Mesendoderm (in vitro differentiated cells): Measurements from ENCODE around the gene DNAH8.

Source experiments
- DNase-seq: peaks from one replicate; pipeline ENCODE4 v3.0.0; 2013
- H2AK5ac ChIP-seq: 2 replicates; pipeline ENCODE4 v1.6.1; 2013; ENCODE audit warnings: low read length, inconsistent platforms
- H2BK120ac ChIP-seq: 2 replicates; pipeline ENCODE4 v1.6.1; 2013; ENCODE audit warnings: low read depth, mild to moderate bottlenecking, low read length, moderate library complexity, mixed read lengths
- H2BK15ac ChIP-seq: replicated peaks from 2 replicates; pipeline ENCODE4 v1.6.1; 2013; ENCODE audit warnings: low read depth, mild to moderate bottlenecking, moderate library complexity
- H2BK5ac ChIP-seq: 2 replicates; pipeline ENCODE4 v1.6.1; 2013; ENCODE audit warnings: low read length, inconsistent platforms
- H3K18ac ChIP-seq: 2 replicates; pipeline ENCODE4 v1.6.1; 2013; ENCODE audit warnings: mild to moderate bottlenecking, low read length, mixed read lengths
- H3K23ac ChIP-seq: one replicate; pipeline ENCODE4 v1.6.1; 2013; ENCODE audit warnings: low read length
- H3K27ac ChIP-seq: 2 replicates; pipeline ENCODE4 v1.5.1; 2013; ENCODE audit warnings: low read depth, mild to moderate bottlenecking, inconsistent platforms, low read length, moderate library complexity
- H3K27me3 ChIP-seq: 2 replicates; pipeline ENCODE4 v1.6.1; 2013; ENCODE audit warnings: low read length, control low read depth, mild to moderate bottlenecking, inconsistent platforms; ENCODE audit not compliant: insufficient read depth, poor library complexity
- H3K36me3 ChIP-seq: 2 replicates; pipeline ENCODE4 v1.6.1; 2013; ENCODE audit warnings: low read length, inconsistent platforms; ENCODE audit not compliant: control insufficient read depth, insufficient read depth
- H3K4ac ChIP-seq: one replicate; pipeline ENCODE4 v1.6.1; 2013; ENCODE audit warnings: low read depth, mild to moderate bottlenecking, low read length, moderate library complexity
- H3K4me1 ChIP-seq: 2 replicates; pipeline ENCODE4 v1.6.1; 2013; ENCODE audit warnings: low read depth, low read length, inconsistent platforms; ENCODE audit not compliant: control insufficient read depth
- H3K4me2 ChIP-seq: 2 replicates; pipeline ENCODE4 v1.6.1; 2013; ENCODE audit warnings: low read length
- H3K4me3 ChIP-seq: 2 replicates; pipeline ENCODE4 v1.5.1; 2013; ENCODE audit warnings: mild to moderate bottlenecking, low read length
- H3K56ac ChIP-seq: one replicate; pipeline ENCODE4 v1.6.1; 2013; ENCODE audit warnings: low read length
- H3K79me1 ChIP-seq: 2 replicates; pipeline ENCODE4 v1.6.1; 2013; ENCODE audit warnings: low read length, inconsistent platforms
- H3K79me2 ChIP-seq: 2 replicates; pipeline ENCODE4 v1.6.1; 2013; ENCODE audit warnings: mild to moderate bottlenecking, low read length; ENCODE audit not compliant: control insufficient read depth, insufficient read depth
- H3K9ac ChIP-seq: 2 replicates; pipeline ENCODE4 v1.6.1; 2013; ENCODE audit warnings: low read length, inconsistent platforms
- H4K5ac ChIP-seq: one replicate; pipeline ENCODE4 v1.6.1; 2013; ENCODE audit warnings: low read length
- H4K8ac ChIP-seq: one replicate; pipeline ENCODE4 v1.6.1; 2013; ENCODE audit warnings: low read depth, mild to moderate bottlenecking, control low read depth, low read length, moderate library complexity
- WGBS: extraction: QIAGEN DNeasy Blood & Tissue Kit; methylation state at CpG from one replicate; pipeline ENCODE4 v1.1.7; 2013; ENCODE audit warnings: low lambda C conversion rate, missing lambda C conversion rate; ENCODE audit not compliant: insufficient coverage; ENCODE audit errors: extremely low coverage; 5-methylcytosine and 5-hydroxymethylcytosine counted together

Gene DNAH8

DNA sequence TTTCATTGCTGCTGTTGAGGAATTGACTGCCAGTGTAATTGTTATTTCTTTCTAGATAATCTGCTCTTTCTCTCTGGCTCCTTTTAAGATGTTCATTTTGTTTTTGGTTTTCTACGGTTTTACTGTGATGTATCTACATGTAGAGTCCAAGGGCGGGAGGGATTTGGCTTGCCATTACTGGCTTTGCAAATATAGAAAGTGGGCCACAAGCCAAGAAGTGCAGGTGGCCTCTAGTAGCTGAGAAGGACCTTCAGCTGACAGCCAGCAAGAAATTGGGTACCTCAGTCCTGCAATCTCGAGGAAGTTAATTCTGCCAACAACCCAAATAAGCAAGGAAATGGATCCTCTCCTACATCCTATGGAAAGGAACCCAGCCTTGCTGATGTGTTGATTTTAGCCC, 290.7 kb downstream of the DNAH8 start:
- Histone ChIP-seq H3K4ac (no peak overlapping the region), H3K36me3 (no peaks in the 10 kb centered on the region), H3K9ac (no peak overlapping the region), H3K4me1 (peaks cover 4% of the 10 kb centered on the region), H3K56ac (no peak overlapping the region), H4K8ac (no peak overlapping the region), H3K4me3 (no peak overlapping the region), H3K23ac (no peak overlapping the region), H3K79me2 (no peaks in the 10 kb centered on the region), H3K18ac (no peak overlapping the region), H2BK5ac (no peak overlapping the region), H3K79me1 (no peaks in the 10 kb centered on the region), H2BK15ac (no peak overlapping the region), H3K27ac (no peak overlapping the region), H2BK120ac (no peak overlapping the region), H2AK5ac (no peak overlapping the region), H4K5ac (no peak overlapping the region), H3K27me3 (no peaks in the 10 kb centered on the region), H3K4me2 (no peak overlapping the region)
- no peak for DNase-seq
- no CpG with 5 or more reads among the region's 3 CpGs for WGBS

DNA sequence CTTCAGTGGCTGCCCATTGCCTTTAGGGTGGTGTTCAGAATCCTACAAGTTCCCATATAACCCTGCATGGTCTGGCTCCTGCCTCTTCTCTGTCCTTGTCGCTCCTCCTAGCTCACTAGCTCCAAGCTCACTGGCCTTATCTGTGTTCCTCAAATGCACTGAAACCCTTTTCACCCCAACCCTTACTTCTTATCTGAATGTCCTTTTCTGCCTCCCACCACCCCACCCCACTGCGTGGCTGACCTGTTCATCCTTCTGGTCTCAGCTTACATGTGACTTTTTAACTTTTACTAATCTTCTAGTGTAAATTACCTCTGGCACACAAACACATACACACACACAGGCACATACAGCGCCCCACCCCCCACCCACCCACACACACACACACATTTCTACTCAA, 292.5 kb downstream of the DNAH8 start:
- no peak overlapping the region for H3K4me2 ChIP-seq
- no peak overlapping the region for H3K4me3 ChIP-seq
- no peaks in the 10 kb centered on the region for H3K79me2 ChIP-seq
- H2BK5ac ChIP-seq: no peak overlapping the region
- H3K18ac ChIP-seq: no peak overlapping the region
- WGBS: no CpG with 5 or more reads among the region's 3 CpGs
- no peaks in the 10 kb centered on the region for H3K79me1 ChIP-seq
- no peak overlapping the region for H3K27ac ChIP-seq
- no peaks in the 10 kb centered on the region for H3K36me3 ChIP-seq
- H2AK5ac ChIP-seq: no peak overlapping the region
- no peak overlapping the region for H3K9ac ChIP-seq
- peaks cover 4% of the 10 kb centered on the region for H3K4me1 ChIP-seq
- no peak overlapping the region for H3K4ac ChIP-seq
- H2BK15ac ChIP-seq: no peak overlapping the region
- H3K27me3 ChIP-seq: no peaks in the 10 kb centered on the region
- no peak overlapping the region for H3K56ac ChIP-seq
- H4K5ac ChIP-seq: no peak overlapping the region
- H4K8ac ChIP-seq: no peak overlapping the region
- no peak overlapping the region for H3K23ac ChIP-seq
- no peak overlapping the region for H2BK120ac ChIP-seq
- DNase-seq: no peak

DNA sequence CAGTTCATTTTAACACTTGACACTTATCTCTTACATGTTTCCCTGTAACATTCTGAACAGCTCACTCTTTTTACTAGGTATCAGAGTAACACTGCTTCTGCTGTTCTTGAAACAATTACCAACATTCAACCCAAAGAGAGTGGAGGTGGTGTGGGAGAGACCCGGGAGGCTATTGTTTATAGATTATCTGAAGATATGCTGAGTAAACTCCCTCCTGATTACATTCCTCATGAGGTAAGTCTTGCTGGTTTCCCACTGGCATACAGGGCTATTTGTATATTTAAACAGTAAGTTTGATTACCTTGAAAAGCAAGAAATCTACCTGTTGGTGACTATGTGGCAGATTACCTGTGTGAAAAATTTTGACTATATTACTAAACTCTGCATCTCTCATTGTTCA, 293.6 kb downstream of the DNAH8 start:
- Histone ChIP-seq H3K79me1 (no peaks in the 10 kb centered on the region), H4K5ac (no peak overlapping the region), H3K79me2 (no peaks in the 10 kb centered on the region), H3K4me1 (peaks cover 4% of the 10 kb centered on the region), H3K27ac (no peak overlapping the region), H2AK5ac (no peak overlapping the region), H3K23ac (no peak overlapping the region), H3K36me3 (no peaks in the 10 kb centered on the region), H2BK120ac (no peak overlapping the region), H2BK5ac (no peak overlapping the region), H2BK15ac (no peak overlapping the region), H3K27me3 (no peaks in the 10 kb centered on the region), H3K9ac (no peak overlapping the region), H3K4me3 (no peak overlapping the region), H3K4me2 (no peak overlapping the region), H3K4ac (no peak overlapping the region), H4K8ac (no peak overlapping the region), H3K56ac (no peak overlapping the region), H3K18ac (no peak overlapping the region)
- WGBS: no CpG with 5 or more reads among the region's 1 CpG
- peak; percentile 89 for DNase-seq

DNA sequence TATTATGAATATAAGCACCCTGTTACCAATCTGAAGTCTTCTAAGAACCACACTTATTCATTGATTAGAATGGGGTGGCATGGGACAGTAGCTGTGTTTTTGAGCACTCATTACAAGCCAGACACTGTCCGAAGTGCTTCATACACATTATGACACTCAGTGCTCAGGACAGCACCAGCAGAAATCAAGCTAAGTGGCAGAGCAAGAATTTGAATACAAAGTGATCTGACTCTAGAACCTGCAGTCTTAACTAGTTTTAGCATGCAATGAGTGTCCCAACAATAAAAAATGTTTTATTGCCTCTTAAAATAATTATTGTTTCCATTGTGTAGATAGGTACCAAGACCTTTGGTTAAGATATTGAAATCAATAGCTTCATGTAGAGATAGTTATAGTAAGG, 294.4 kb downstream of the DNAH8 start:
- H3K4me2 ChIP-seq: no peak overlapping the region
- DNase-seq: no peak

DNA sequence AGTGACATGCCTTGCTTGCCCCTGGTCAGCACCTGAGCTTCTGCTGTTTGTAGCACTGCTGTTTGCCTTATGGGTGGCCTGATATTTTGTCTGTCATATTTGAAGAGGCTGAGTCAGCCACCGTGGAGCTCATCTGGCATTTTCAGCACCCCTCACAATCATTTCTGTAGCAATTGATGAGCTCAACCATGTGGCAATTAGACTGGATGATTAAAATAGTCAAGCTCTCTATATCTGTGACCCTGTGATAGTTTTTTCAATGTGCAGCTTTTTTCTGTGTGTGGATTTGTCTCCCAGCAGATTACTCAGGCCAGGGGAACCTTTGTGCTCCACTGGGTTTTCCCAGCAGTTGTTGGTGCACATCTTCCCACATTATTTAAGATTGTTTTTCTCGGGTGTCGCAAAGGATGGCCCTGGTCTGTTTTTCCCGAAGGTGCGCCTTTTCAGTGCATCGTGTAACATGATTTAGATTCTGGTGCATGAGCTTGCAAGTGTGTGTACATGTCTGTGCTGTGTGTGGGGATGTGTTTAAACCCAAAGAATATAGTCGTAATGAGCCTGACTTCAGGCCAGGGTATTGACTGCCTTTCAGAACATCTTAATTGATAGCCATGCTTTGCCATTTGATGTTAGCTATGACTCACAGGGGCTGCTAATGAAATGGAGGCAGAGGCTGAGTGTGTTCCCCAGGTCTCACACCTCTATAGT, 301.9 kb downstream of the DNAH8 start:
- H3K4ac ChIP-seq: no peak overlapping the region
- H3K79me2 ChIP-seq: no peaks in the 10 kb centered on the region
- no CpG with 5 or more reads among the region's 7 CpGs for WGBS

More for the DNA sequence above, 294.4 kb downstream of the DNAH8 start:
- no CpG with 5 or more reads among the region's 1 CpG for WGBS
- no peaks in the 10 kb centered on the region for H3K27me3 ChIP-seq
- no peak overlapping the region for H3K23ac ChIP-seq
- H4K8ac ChIP-seq: no peak overlapping the region
- no peaks in the 10 kb centered on the region for H3K36me3 ChIP-seq
- H3K56ac ChIP-seq: no peak overlapping the region
- no peak overlapping the region for H2BK5ac ChIP-seq
- no peak overlapping the region for H3K4me3 ChIP-seq
- H3K4me1 ChIP-seq: peaks cover 4% of the 10 kb centered on the region
- no peaks in the 10 kb centered on the region for H3K79me1 ChIP-seq
- H4K5ac ChIP-seq: no peak overlapping the region
- no peak overlapping the region for H3K27ac ChIP-seq
- no peak overlapping the region for H3K9ac ChIP-seq
- H3K4ac ChIP-seq: no peak overlapping the region
- H3K79me2 ChIP-seq: no peaks in the 10 kb centered on the region
- H2AK5ac ChIP-seq: no peak overlapping the region
- no peak overlapping the region for H2BK15ac ChIP-seq
- H3K18ac ChIP-seq: no peak overlapping the region
- no peak overlapping the region for H2BK120ac ChIP-seq

DNA sequence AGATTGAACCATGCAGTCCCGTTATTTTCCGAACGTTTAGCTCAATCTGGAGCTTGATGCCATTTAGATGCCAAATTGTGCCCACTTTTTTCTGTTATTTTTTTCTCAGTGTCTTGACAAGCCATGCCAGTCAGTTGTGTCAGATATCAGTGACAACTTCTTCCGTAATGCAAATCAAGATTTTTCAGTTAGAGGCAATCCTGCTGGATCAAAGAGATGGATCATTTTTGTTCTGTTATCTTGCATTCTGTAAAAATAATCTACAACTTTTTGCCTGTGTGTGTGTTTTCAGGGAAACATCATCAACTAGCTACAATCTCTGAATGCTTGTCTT, 302.4 kb downstream of the DNAH8 start:
- Histone ChIP-seq H2BK120ac (no peak overlapping the region), H3K56ac (no peak overlapping the region), H3K4me2 (no peak overlapping the region), H4K8ac (no peak overlapping the region), H3K9ac (no peak overlapping the region), H3K23ac (no peak overlapping the region), H3K4me3 (no peak overlapping the region), H2BK5ac (no peak overlapping the region), H4K5ac (no peak overlapping the region), H3K79me1 (no peaks in the 10 kb centered on the region), H3K79me2 (no peaks in the 10 kb centered on the region), H3K4ac (no peak overlapping the region), H2AK5ac (no peak overlapping the region), H3K18ac (no peak overlapping the region), H3K27me3 (no peaks in the 10 kb centered on the region), H3K27ac (no peak overlapping the region), H2BK15ac (no peak overlapping the region), H3K36me3 (no peaks in the 10 kb centered on the region), H3K4me1 (no peaks in the 10 kb centered on the region)
- DNase-seq: no peak
- WGBS: no CpG with 5 or more reads among the region's 4 CpGs

More for the DNA sequence above, 301.9 kb downstream of the DNAH8 start:
- no peak overlapping the region for H3K4me2 ChIP-seq
- H3K56ac ChIP-seq: no peak overlapping the region
- no peaks in the 10 kb centered on the region for H3K27me3 ChIP-seq
- no peak overlapping the region for H4K5ac ChIP-seq
- H3K18ac ChIP-seq: no peak overlapping the region
- H3K4me3 ChIP-seq: no peak overlapping the region
- no peak for DNase-seq
- H4K8ac ChIP-seq: no peak overlapping the region
- no peak overlapping the region for H3K23ac ChIP-seq
- H2BK15ac ChIP-seq: no peak overlapping the region
- no peaks in the 10 kb centered on the region for H3K36me3 ChIP-seq
- H3K79me1 ChIP-seq: no peaks in the 10 kb centered on the region
- no peaks in the 10 kb centered on the region for H3K4me1 ChIP-seq
- no peak overlapping the region for H2AK5ac ChIP-seq
- no peak overlapping the region for H3K27ac ChIP-seq
- no peak overlapping the region for H2BK5ac ChIP-seq
- H2BK120ac ChIP-seq: no peak overlapping the region
- H3K9ac ChIP-seq: no peak overlapping the region
